H1 (cell line): ENCODE results near the gene ARSB.

Source experiments
- CTCF ChIP-seq, 3 experiments: IDR thresholded peaks; 1 replicate in 2 of 3; 2 replicates in 1 of 3; pipeline versions ENCODE4 v1.5.1 to v1.6.1; 2011; ENCODE audit warnings: low read length in 3 of 3, mild to moderate bottlenecking in 3 of 3, inconsistent platforms in 2 of 3, low read depth in 1 of 3, moderate library complexity in 1 of 3; ENCODE audit not compliant: insufficient read depth in 1 of 3; ENCODE audit errors: control extremely low read depth in 1 of 3
- EP300 ChIP-seq, 2 experiments: IDR thresholded peaks; 1 replicate in 1 of 2; 2 replicates in 1 of 2; pipeline ENCODE4 v1.6.1; 2011 to 2012; ENCODE audit warnings: low read depth in 2 of 2, low read length in 2 of 2, mild to moderate bottlenecking in 2 of 2, borderline replicate concordance in 1 of 2, inconsistent platforms in 1 of 2, moderate library complexity in 1 of 2
- GABPA ChIP-seq: IDR thresholded peaks from 2 replicates; pipeline ENCODE4 v1.6.1; 2011; ENCODE audit warnings: mild to moderate bottlenecking, low read length, moderate library complexity, borderline replicate concordance; ENCODE audit not compliant: insufficient read depth
- POLR2A ChIP-seq, 2 experiments: IDR thresholded peaks; 1 replicate in 1 of 2; 2 replicates in 1 of 2; pipeline ENCODE4 v1.6.1; 2011; ENCODE audit warnings: low read depth in 2 of 2, low read length in 2 of 2, mild to moderate bottlenecking in 2 of 2; ENCODE audit errors: control extremely low read depth in 1 of 2
- SIX5 ChIP-seq: IDR thresholded peaks from 2 replicates; pipeline ENCODE4 v1.6.1; 2011; ENCODE audit warnings: mild to moderate bottlenecking, low read depth, low read length
- SRF ChIP-seq: IDR thresholded peaks from 2 replicates; pipeline ENCODE4 v1.6.1; 2011; ENCODE audit warnings: mild to moderate bottlenecking, low read depth, low read length, moderate library complexity
- TBP ChIP-seq: IDR thresholded peaks from 2 replicates; pipeline ENCODE4 v1.6.1; 2011; ENCODE audit warnings: low read depth, low read length, improper control_type of control experiment
- ZNF274 ChIP-seq: IDR thresholded peaks from 2 replicates; pipeline ENCODE4 v1.7.0; 2012; ENCODE audit warnings: low read length, borderline replicate concordance; ENCODE audit errors: extremely low read depth

GRCh38 chr5:78792345-78793055, 192.6 kb downstream of the ARSB start:
- TF ChIP-seq EP300 (IDR thresholded peaks at IDR 0.05; ENCODE audit: borderline replicate concordance in 1 of 2, low read depth in 2 of 2, low read length in 2 of 2) (no peak), SRF (no peak), POLR2A (IDR thresholded peaks at IDR 0.05; ENCODE audit: control extremely low read depth in 1 of 2, low read depth in 2 of 2, low read length in 2 of 2) (no peak), GABPA (no peak), TBP (no peak), ZNF274 (no peak), CTCF (IDR thresholded peaks at IDR 0.05; ENCODE audit: control extremely low read depth in 1 of 3, insufficient read depth in 1 of 3, low read depth in 1 of 3, low read length in 3 of 3) (no peak), SIX5 (no peak)
